Stimulated activated CD4-positive, alpha-beta T cell treated with anti-CD3 and anti-CD28 coated beads, Interleukin-15, amount 100 ng/mL, for 48 hours (primary cell): ENCODE measurements around the gene RESF1.

ENCODE experiments used
- DNase-seq, 2 donors: peaks; one replicate each; pipeline ENCODE4 v3.0.0-alpha.2; 2020; ENCODE audit warnings: low read depth in 2 of 2

RESF1 gene

DNA sequence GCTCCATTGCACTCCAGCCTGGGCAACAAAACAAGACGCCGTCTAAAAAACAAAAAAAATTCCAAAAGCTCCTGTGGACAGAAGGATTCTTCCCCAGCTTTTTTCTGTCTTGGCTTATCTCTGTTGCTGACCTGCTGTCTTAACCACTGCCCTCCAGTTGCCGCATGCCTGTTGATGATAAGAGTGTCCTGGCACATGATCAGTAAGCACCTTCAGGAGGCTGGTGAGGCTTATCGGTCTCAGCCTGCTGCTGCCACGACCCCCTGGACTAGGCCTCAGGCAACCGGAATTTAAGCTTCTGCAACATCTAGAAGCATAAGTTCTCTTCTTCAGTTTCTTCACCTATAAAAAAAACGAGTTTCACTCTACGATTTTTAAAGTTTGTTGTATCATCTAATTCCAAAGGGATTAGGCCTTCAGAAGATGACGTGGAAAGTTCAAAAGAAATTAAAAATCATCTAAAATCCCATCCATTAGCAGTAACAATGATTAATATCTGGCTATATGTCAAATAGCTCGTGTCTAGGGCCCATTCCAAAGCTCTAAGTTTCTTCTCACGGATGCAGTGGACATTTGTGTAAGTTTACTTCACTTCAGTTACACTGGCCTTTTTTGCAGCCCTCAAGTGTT lies 46.4 kb downstream of the RESF1 start:
- DNase-seq, result no peak
